IPS-NIHi11 (cell line): ENCODE data around the gene FUT4.
"Not testable (repeated sequence)": the region's sequence is repeated elsewhere in the genome, so short reads cannot be mapped to it uniquely, and the experiment has no call there.

ENCODE experiments used
- DNase-seq: peaks from one replicate; pipeline ENCODE4 v3.0.0; 2012; ENCODE audit warnings: mixed read lengths, low spot score

The FUT4 gene

GRCh38 chr11:94533696-94534630 is 9.8 kb upstream of the FUT4 start:
- no peak for DNase-seq

DNA sequence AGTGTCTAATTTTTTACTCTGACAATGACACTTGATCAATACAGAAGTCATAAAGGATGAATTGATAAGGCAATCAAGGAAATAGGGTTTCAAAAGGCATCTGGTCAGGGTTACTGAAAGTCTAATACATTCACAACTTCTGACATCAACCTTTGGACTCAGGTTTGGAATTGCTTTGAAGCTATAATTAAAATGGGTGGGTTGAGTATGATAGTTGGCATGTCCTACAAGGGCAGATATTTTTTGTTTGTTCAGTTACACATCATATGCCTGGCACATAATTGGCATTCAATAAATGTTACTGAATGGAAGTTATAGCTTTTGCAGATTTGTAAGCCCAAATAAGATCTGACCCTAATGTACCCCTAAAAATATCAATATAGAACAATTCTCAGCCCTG is 7.3 kb upstream of the FUT4 start:
- no peak for DNase-seq

DNA sequence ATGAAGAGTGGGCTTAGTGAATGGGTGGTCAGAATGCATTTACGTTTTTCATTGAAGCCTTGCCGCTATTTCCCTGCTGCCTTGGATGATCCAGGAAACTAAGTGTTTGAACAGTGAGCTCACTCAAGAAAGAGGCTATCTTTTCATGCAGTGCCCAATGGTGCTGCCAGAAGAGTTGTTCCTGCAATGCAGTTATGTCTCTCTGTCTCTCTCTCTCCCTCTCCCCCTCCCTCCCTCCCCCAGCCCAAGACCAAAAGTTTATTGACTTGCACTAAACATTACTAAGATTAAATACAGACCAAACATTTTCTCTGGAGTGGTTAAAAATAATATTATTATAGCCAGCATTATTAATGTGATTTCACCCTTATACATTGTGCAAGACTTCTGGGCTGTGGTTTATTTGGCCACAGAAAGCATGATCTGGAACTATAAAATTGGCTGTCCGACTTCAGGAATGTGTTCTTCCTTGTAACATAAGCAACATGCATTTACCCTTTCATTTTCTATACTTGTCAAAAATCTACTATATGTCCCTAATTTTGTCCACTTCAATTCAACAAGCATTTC is 6.6 kb upstream of the FUT4 start:
- no peak for DNase-seq

DNA sequence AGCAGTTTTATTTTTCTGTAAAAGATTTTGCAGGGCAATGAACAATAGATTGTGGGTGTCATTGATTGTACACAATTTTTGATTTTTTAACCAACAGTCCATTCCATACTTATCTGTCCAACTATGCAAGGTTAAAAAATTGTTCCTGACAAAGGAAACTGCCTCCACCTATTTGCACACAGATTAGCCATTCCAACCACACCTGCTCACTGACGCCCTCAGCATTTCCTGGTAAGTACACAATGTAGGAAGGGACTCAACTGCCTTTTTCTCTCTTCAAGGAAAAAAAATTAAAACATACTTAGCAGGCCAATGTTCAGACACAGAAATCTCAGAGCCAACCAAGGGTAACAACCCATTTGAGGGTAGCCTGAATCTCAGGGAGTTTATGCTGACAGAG is 4.3 kb upstream of the FUT4 start:
- DNase-seq, result no peak

DNA sequence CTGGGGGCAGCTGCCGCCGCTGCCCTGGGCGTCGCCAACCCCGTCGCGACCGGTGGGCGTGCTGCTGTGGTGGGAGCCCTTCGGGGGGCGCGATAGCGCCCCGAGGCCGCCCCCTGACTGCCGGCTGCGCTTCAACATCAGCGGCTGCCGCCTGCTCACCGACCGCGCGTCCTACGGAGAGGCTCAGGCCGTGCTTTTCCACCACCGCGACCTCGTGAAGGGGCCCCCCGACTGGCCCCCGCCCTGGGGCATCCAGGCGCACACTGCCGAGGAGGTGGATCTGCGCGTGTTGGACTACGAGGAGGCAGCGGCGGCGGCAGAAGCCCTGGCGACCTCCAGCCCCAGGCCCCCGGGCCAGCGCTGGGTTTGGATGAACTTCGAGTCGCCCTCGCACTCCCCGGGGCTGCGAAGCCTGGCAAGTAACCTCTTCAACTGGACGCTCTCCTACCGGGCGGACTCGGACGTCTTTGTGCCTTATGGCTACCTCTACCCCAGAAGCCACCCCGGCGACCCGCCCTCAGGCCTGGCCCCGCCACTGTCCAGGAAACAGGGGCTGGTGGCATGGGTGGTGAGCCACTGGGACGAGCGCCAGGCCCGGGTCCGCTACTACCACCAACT is 1.0 kb downstream of the FUT4 start:
- peak; percentile 28 for DNase-seq

GRCh38 chr11:94545264-94546161 is 1.8 kb downstream of the FUT4 start:
- no peak for DNase-seq

GRCh38 chr11:94546162-94546470 is 2.4 kb downstream of the FUT4 start:
- no peak for DNase-seq

DNA sequence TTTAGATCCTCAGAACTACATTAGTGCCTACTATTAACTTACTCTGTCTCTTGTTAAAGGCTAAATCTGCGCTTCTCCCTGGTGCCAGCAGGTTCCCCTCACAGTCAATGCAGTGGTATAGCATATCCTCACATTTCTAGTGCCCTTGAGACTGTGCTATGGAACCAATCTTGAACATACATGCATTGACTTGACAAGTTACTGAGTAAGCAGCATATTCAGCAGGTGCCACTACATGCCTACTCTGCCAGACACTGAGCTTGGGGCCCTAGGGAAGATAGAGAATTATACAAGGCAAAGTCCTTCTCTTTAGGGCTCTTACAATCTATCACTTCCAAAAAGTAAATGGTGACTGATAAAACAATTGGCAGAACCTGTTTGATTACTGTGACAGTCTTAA is 3.2 kb downstream of the FUT4 start:
- DNase-seq, result no peak

GRCh38 chr11:94549146-94549545 is 5.4 kb downstream of the FUT4 start:
- no peak for DNase-seq

GRCh38 chr11:94550513-94550912 is 6.8 kb downstream of the FUT4 start:
- no peak for DNase-seq

DNA sequence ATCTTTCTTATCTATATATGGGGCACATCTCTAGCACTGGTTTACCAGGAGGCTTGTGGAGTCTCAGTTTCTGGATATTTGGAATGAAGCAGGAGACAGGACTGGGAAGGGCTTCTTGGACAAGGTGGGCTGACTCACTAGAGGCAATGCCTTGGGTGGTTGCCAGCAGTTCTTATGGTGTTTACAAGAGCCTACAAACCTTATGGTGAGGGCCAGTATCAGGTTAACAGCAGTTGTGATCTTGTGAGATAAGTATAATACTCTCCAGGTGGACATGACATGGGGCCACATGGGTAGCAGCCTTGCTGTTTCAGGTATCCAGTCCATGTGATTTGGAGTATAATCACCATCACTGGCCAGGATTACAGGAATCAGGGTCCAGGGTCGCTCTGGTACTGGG is 10.2 kb downstream of the FUT4 start:
- no peak for DNase-seq

DNA sequence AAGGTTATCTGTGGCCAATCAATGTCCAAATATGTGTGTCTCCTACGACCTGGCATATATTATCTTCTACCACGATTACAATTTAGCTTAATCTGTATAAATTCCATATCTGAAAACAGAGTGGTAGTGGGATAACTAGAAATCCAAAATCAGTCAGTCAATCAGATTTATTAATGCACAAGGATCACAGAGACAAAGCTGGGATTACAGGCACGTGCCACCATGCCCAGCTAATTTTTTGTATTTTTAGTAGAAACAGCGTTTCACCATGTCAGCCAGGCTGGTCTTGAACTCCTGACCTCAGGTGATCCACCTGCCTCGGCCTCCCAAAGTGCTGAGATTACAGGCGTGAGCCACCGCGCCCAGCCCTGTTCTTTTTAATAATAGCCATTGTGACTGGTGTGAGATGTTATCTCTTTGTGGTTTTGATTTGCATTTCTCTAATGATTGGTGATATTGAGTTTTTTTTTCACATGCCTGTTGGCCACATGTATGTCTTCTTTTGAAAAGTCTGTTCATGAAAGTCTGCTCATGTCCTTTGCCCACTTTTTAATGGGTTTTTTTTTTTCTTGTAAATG is 12.1 kb downstream of the FUT4 start:
- DNase-seq, result not testable (repeated sequence)

GRCh38 chr11:94557421-94557820 is 13.7 kb downstream of the FUT4 start:
- DNase-seq, result no peak

DNA sequence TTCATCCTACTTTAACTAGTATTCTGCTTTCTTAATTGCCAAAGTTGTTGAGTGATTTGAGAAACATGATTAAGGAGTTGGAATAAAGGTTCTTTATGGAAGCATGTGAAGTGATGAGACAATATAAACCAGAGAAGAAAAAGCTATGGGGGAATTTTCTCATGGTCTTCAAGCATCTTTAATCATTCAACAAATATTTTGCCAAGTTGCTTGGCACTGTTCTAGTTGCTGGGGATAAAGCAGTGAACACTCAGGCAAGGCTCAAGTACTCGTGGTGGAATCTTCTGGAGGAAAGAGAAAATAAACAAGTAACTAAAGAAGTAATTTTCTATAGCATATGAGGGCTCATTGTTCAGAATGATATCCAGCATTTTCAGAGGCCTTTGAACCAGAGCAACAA is 14.3 kb downstream of the FUT4 start:
- DNase-seq, result no peak

DNA sequence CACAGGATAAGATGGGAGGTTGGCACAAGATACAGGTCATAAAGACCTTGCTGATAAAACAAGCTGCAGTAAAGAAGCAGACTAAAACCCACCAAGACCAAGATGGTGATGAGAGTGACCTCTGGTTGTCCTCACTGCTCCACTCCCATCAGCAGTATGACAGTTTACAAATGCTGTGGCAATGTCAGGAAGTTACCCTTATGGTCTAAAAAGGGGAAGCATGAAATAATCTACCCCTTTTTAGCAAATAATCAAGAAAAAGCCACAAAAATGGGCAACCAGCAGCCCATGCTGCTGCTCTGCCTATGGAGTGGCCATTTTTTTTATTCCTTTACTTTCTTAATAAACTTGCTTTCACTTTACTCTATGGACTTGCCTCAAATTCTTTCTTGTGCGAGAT is 14.7 kb downstream of the FUT4 start:
- DNase-seq, result no peak

DNA sequence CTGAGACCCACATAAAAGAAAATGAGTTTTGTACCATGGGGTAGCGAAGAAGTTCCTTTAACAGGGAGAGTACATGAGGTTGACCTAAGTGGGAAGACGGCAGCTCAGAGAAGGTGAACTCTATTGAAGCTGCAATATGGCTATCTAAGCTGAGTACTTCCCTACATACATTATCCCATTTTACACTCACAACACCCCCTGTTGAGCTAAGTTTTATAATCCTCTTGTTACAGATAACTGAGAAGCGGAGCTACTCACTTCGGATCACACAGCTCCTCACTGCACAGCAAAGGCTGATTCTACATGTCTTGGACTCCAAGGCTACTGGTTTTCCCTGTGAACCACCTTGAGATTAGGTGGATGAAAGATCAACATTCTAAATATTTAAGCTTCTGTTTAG is 15.2 kb downstream of the FUT4 start:
- DNase-seq, result no peak

- DNase-seq, result no peak
These were observed 15.6 kb downstream of the FUT4 start for GRCh38 chr11:94559361-94559760.

GRCh38 chr11:94560834-94561233 is 17.1 kb downstream of the FUT4 start:
- no peak for DNase-seq

GRCh38 chr11:94563176-94563847 is 19.6 kb downstream of the FUT4 start:
- DNase-seq, result peak; percentile 30

GRCh38 chr11:94563848-94564467 is 20.2 kb downstream of the FUT4 start:
- DNase-seq, result no peak

- no peak for DNase-seq
These were observed 23.5 kb downstream of the FUT4 start, which contains the start of gene PIWIL4 for GRCh38 chr11:94567181-94567670. PIWIL4 (plus strand) TSS chr11:94567368; CDS start chr11:94567519, 151 bp downstream.
